Measurements from ENCODE around the gene POLD2.

POLD2 gene

GRCh38 chr7:44102846-44103565, 20.3 kb downstream of the POLD2 start:
- DNase-seq (ENCODE audit: low read depth, low spot score) = no peak

GRCh38 chr7:44101966-44102845, 21.1 kb downstream of the POLD2 start:
- DNase-seq (ENCODE audit: low read depth, low spot score) = peak; percentile 75

- no peak for DNase-seq (ENCODE audit: low read depth, low spot score)
Measured at GRCh38 chr7:44101303-44101965, 21.9 kb downstream of the POLD2 start.

GRCh38 chr7:44100458-44101302, 22.7 kb downstream of the POLD2 start:
- peak; percentile 80 for DNase-seq (ENCODE audit: low read depth, low spot score)

- DNase-seq (ENCODE audit: low read depth, low spot score) = no peak
Measured at GRCh38 chr7:44099669-44100068, 23.7 kb downstream of the POLD2 start.

- no peak for DNase-seq (ENCODE audit: low read depth, low spot score)
Measured at GRCh38 chr7:44098092-44099068, 25.0 kb downstream of the POLD2 start.

- no peak for DNase-seq (ENCODE audit: low read depth, low spot score)
Measured at GRCh38 chr7:44097064-44097932, 26.1 kb downstream of the POLD2 start.

- DNase-seq (ENCODE audit: low read depth, low spot score) = no peak
Measured at GRCh38 chr7:44096326-44096881, 26.9 kb downstream of the POLD2 start.

- no peak for DNase-seq (ENCODE audit: low read depth, low spot score)
Measured at GRCh38 chr7:44095781-44096180, 27.6 kb downstream of the POLD2 start.

GRCh38 chr7:44094883-44095592, 28.3 kb downstream of the POLD2 start:
- no peak for DNase-seq (ENCODE audit: low read depth, low spot score)

- no peak for DNase-seq (ENCODE audit: low read depth, low spot score)
Measured at GRCh38 chr7:44094365-44094764, 29.0 kb downstream of the POLD2 start.

- no peak for DNase-seq (ENCODE audit: low read depth, low spot score)
Measured at GRCh38 chr7:44093102-44093641, 30.2 kb downstream of the POLD2 start.

- peak; percentile 70 for DNase-seq (ENCODE audit: low read depth, low spot score)
Measured at GRCh38 chr7:44087911-44088838, 35.2 kb downstream of the POLD2 start.

- DNase-seq (ENCODE audit: low read depth, low spot score) = no peak
Measured at GRCh38 chr7:44086627-44087026, 36.7 kb downstream of the POLD2 start.

GRCh38 chr7:44085546-44085945, 37.8 kb downstream of the POLD2 start:
- DNase-seq (ENCODE audit: low read depth, low spot score) = no peak

GRCh38 chr7:44084701-44085100, 38.6 kb downstream of the POLD2 start:
- DNase-seq (ENCODE audit: low read depth, low spot score) = no peak

- no peak for DNase-seq (ENCODE audit: low read depth, low spot score)
Measured at GRCh38 chr7:44083796-44084195, 39.6 kb downstream of the POLD2 start.

All from brain pericyte (primary cell).